ENCODE measurements around the gene CDH13.

DNA sequence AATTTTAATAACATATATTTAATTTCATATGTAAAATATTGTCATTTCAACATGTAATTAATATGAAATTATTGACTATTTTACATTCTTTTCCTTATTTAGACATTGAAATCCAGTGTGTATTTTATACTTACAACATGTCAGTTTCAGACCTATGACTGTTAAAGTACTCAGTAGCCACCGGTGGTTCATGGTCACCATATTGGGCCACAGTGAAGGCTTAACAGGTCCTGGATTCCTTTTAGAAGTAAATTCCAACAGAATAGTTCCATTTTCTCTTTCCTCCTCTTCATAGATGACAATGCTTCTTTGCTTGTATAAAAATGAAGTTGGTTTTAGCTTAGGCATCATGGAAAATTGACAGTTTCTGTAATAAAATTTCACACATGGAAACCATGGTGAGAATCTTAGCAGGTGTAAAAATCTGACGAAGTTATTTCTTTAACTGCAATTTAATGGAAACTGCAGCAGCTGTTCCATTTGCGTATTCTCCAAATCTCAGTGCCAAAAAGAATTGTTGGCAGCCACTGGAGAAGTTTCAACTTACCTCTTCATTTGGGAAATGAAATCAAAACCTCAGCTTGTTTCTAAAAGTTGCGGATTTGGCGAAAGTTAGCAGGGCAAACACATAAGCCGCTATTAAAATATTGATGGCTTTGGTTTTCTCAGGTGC lies 231.1 kb downstream of the CDH13 start:
- TF ChIP-seq, protein P1, sequence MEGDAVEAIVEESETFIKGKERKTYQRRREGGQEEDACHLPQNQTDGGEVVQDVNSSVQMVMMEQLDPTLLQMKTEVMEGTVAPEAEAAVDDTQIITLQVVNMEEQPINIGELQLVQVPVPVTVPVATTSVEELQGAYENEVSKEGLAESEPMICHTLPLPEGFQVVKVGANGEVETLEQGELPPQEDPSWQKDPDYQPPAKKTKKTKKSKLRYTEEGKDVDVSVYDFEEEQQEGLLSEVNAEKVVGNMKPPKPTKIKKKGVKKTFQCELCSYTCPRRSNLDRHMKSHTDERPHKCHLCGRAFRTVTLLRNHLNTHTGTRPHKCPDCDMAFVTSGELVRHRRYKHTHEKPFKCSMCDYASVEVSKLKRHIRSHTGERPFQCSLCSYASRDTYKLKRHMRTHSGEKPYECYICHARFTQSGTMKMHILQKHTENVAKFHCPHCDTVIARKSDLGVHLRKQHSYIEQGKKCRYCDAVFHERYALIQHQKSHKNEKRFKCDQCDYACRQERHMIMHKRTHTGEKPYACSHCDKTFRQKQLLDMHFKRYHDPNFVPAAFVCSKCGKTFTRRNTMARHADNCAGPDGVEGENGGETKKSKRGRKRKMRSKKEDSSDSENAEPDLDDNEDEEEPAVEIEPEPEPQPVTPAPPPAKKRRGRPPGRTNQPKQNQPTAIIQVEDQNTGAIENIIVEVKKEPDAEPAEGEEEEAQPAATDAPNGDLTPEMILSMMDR (IDR thresholded peaks at IDR 0.05; ENCODE audit: low read depth, low read length, poor library complexity, severe bottlenecking), result no peak
- TF ChIP-seq EZH2phosphoT487 (IDR thresholded peaks at IDR 0.05; ENCODE audit: borderline replicate concordance, low read length), result no peak

Measured in DOHH2 (cell line).